NCI-H82 treated with DMSO at 0.1 percent for 48 hours (cell line): ENCODE measurements around the gene ITGA8.
"Not testable (repeated sequence)": the region's sequence is repeated elsewhere in the genome, so short reads cannot be mapped to it uniquely, and the experiment has no call there.

Experiments used
- DNase-seq: peaks from one replicate; lab custom pipeline; 2025; ENCODE audit not compliant: unreplicated experiment; lab: John Stamatoyannopoulos, UW

The ITGA8 gene

GRCh38 chr10:15567952-15568351 is 151.8 kb downstream of the ITGA8 start:
- no peak for DNase-seq

- DNase-seq, result no peak
These were observed 156.5 kb downstream of the ITGA8 start for GRCh38 chr10:15563246-15563645.

GRCh38 chr10:15562578-15562977 is 157.1 kb downstream of the ITGA8 start:
- DNase-seq, result no peak

- no peak for DNase-seq
These were observed 157.6 kb downstream of the ITGA8 start for GRCh38 chr10:15562116-15562515.

- no peak for DNase-seq
These were observed 161.6 kb downstream of the ITGA8 start for GRCh38 chr10:15558136-15558535.

GRCh38 chr10:15557168-15557567 is 162.6 kb downstream of the ITGA8 start:
- DNase-seq, result not testable (repeated sequence)

- DNase-seq, result no peak
These were observed 168.8 kb downstream of the ITGA8 start for GRCh38 chr10:15550950-15551349.

GRCh38 chr10:15548331-15548730 is 171.4 kb downstream of the ITGA8 start:
- DNase-seq, result no peak

GRCh38 chr10:15546606-15547005 is 173.1 kb downstream of the ITGA8 start:
- DNase-seq, result no peak

- no peak for DNase-seq
These were observed 173.8 kb downstream of the ITGA8 start for GRCh38 chr10:15545884-15546283.

- DNase-seq, result no peak
These were observed 174.5 kb downstream of the ITGA8 start for GRCh38 chr10:15545266-15545665.

GRCh38 chr10:15543994-15544393 is 175.7 kb downstream of the ITGA8 start:
- DNase-seq, result no peak

GRCh38 chr10:15542817-15543216 is 176.9 kb downstream of the ITGA8 start:
- DNase-seq, result no peak

- no peak for DNase-seq
These were observed 178.3 kb downstream of the ITGA8 start for GRCh38 chr10:15541376-15541775.

GRCh38 chr10:15540727-15541126 is 179.0 kb downstream of the ITGA8 start:
- DNase-seq, result no peak

GRCh38 chr10:15539262-15539661 is 180.5 kb downstream of the ITGA8 start:
- DNase-seq, result no peak

GRCh38 chr10:15534928-15535538 is 184.7 kb downstream of the ITGA8 start:
- not testable (repeated sequence) for DNase-seq

GRCh38 chr10:15531927-15532722 is 187.6 kb downstream of the ITGA8 start:
- no peak for DNase-seq

- DNase-seq, result no peak
These were observed 190.9 kb downstream of the ITGA8 start for GRCh38 chr10:15528859-15529239.

- no peak for DNase-seq
These were observed 193.0 kb downstream of the ITGA8 start for GRCh38 chr10:15526754-15527153.

GRCh38 chr10:15521328-15521903 is 198.3 kb downstream of the ITGA8 start:
- DNase-seq, result no peak

- DNase-seq, result no peak
These were observed 201.5 kb downstream of the ITGA8 start for GRCh38 chr10:15518250-15518649.
